NCI-H460 (cell line): ENCODE results near the gene ANKRD11. TPM values are rescaled to one million over a fixed set of nuclear protein-coding genes. Genes with fewer than 3 reads are reported as not detected.

Source experiments
- DNase-seq: peaks from one replicate; pipeline ENCODE4 v3.0.0-alpha.2; 2016; ENCODE audit warnings: low read depth; ENCODE audit errors: extremely low read depth
- polyA plus RNA-seq: library from polyadenylated mRNA; depleted of rRNA; stranded (reverse); fragments of >200 nt; gene quantifications from 2 replicates; pipeline ENCODE4 v1.2.3, GENCODE V29; 2014; cell fraction: nucleus; rRNA removed
- total RNA-seq: library from RNA; depleted of rRNA; stranded (reverse); fragments of >200 nt; shearing (Covaris generic); gene quantifications from 2 replicates; pipeline ENCODE4 v1.2.3, GENCODE V29; 2014; rRNA removed

The ANKRD11 gene
- total RNA-seq = 49.2 and 56.1 TPM in 2 replicates
- 73.2 and 74.1 TPM in 2 replicates for polyA plus RNA-seq

GRCh38 chr16:89490439-89491237, at the start of gene ANKRD11:
TSS of gene ANKRD11 (minus strand) at chr16:89490561. CDS start at chr16:89317019, 173,542 bp downstream.
- peak; percentile 100 for DNase-seq

GRCh38 chr16:89538286-89538685, 47.9 kb upstream of the ANKRD11 start:
- no peak for DNase-seq

- DNase-seq = no peak
Measured at GRCh38 chr16:89537549-89537925, 47.2 kb upstream of the ANKRD11 start.

GRCh38 chr16:89536886-89537548, 46.7 kb upstream of the ANKRD11 start:
- no peak for DNase-seq

GRCh38 chr16:89536371-89536770, 46.0 kb upstream of the ANKRD11 start:
- DNase-seq = no peak

- DNase-seq = no peak
Measured at GRCh38 chr16:89534252-89534756, 43.9 kb upstream of the ANKRD11 start.

- no peak for DNase-seq
Measured at GRCh38 chr16:89531821-89532526, 41.6 kb upstream of the ANKRD11 start.

- DNase-seq = no peak
Measured at GRCh38 chr16:89530401-89531381, 40.3 kb upstream of the ANKRD11 start.

- no peak for DNase-seq
Measured at GRCh38 chr16:89529097-89529496, 38.7 kb upstream of the ANKRD11 start.

- DNase-seq = no peak
Measured at GRCh38 chr16:89525146-89525913, 35.0 kb upstream of the ANKRD11 start.

GRCh38 chr16:89523680-89524344, 33.5 kb upstream of the ANKRD11 start:
- DNase-seq = no peak

GRCh38 chr16:89522287-89522686, 31.9 kb upstream of the ANKRD11 start:
- no peak for DNase-seq

- DNase-seq = no peak
Measured at GRCh38 chr16:89519881-89520280, 29.5 kb upstream of the ANKRD11 start.

GRCh38 chr16:89517128-89517527, 26.8 kb upstream of the ANKRD11 start:
- no peak for DNase-seq

GRCh38 chr16:89512453-89512852, 22.1 kb upstream of the ANKRD11 start:
- DNase-seq = no peak

- no peak for DNase-seq
Measured at GRCh38 chr16:89511374-89511773, 21.0 kb upstream of the ANKRD11 start.

- no peak for DNase-seq
Measured at GRCh38 chr16:89510526-89510925, 20.2 kb upstream of the ANKRD11 start.

GRCh38 chr16:89507834-89508590, 17.7 kb upstream of the ANKRD11 start, which contains the start of gene SPG7:
TSS of gene SPG7 (plus strand) at chr16:89508403. CDS start at chr16:89508418, 15 bp downstream.
- DNase-seq = peak; percentile 84
